Liver (tissue), 3 donors: ENCODE measurements around the gene IL1RAPL1.

ENCODE experiments used
- CTCF ChIP-seq: fragments of 150-350 bp; IDR thresholded peaks from 2 replicates; pipeline ENCODE4 v1.5.1; 2017; ENCODE audit warnings: improper control_type of control experiment, low read depth, low read length; ENCODE audit not compliant: missing input control
- REST ChIP-seq: IDR thresholded peaks from 2 replicates; pipeline ENCODE4 v1.6.1; 2016; ENCODE audit warnings: antibody characterized with exemption, mild to moderate bottlenecking
- TAF1 ChIP-seq: conservative IDR thresholded peaks from 2 replicates; pipeline ENCODE4 v1.6.1; 2016; ENCODE audit warnings: antibody characterized with exemption, mild to moderate bottlenecking
- ZBTB33 ChIP-seq: IDR thresholded peaks from 2 replicates; pipeline ENCODE4 v1.6.1; 2016; ENCODE audit warnings: antibody characterized with exemption
- donor health status: healthy.
- donor health status: healthy.

GRCh38 chrX:29903360-29903759 lies 1316.1 kb downstream of the IL1RAPL1 start:
- TF ChIP-seq CTCF (no peak), REST (no peak), TAF1 (no peak), ZBTB33 (no peak)
